Measurements from ENCODE around the gene FGF18.
"Not testable (repeated sequence)": the region's sequence is repeated elsewhere in the genome, so short reads cannot be mapped to it uniquely, and the experiment has no call there.

FGF18 gene

GRCh38 chr5:171400169-171400568 lies 19.3 kb upstream of the FGF18 start:
- DNase-seq (ENCODE audit: low spot score) = no peak

DNA sequence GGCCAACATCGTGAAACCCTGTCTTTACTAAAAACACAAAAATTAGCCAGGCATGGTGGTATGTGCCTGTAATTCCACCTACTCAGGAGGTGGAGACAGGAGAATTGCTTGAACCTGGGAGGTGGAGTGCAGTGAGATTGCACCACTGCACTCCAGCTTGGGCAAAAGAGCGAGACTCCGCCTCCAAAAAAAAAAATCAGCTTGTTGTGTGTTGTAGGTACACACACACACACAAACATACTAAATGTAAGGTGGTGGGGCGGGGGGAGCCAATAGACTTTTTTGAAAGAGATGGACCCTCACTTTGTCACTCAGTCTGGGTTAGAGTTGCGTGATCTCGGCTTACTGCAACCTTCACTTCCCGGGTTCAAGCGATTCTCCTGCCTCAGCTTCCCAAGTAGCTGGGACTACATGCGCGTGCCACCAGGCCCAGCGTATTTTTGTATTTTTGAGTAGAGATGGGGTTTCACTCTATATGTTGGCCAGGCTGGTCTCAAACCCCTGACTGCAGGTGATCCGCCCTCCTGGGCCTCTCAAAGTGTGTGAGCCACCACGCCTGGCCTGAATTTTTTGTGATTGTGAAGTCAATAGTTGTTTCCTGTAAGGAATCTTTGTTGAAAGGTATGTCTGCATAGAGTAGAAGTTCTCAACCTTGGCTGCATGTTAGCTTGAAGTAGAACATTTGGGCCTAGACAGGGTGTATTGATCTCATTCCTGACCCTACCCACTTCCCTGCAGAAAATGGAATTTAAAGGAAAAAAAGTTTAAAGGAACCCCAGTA lies 18.1 kb upstream of the FGF18 start:
- no peak for DNase-seq (ENCODE audit: low spot score)

DNA sequence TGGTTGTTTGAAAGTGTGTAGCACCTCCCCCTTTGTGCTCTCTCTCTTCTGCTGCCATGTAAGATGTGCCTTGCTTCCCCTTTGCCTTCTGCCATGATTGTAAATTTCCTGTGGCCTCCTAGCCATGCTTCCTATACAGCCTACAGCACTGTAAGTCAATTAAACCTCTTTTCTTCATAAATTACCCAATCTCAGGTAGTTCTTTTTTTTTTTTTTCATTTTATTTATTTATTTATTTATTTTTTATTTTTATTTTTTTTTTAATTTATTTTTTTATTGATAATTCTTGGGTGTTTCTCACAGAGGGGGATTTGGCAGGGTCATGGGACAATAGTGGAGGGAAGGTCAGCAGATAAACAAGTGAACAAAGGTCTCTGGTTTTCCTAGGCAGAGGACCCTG lies 16.7 kb upstream of the FGF18 start:
- not testable (repeated sequence) for DNase-seq (ENCODE audit: low spot score)

- DNase-seq (ENCODE audit: low spot score) = no peak
Measured at GRCh38 chr5:171405615-171406014, 13.8 kb upstream of the FGF18 start.

DNA sequence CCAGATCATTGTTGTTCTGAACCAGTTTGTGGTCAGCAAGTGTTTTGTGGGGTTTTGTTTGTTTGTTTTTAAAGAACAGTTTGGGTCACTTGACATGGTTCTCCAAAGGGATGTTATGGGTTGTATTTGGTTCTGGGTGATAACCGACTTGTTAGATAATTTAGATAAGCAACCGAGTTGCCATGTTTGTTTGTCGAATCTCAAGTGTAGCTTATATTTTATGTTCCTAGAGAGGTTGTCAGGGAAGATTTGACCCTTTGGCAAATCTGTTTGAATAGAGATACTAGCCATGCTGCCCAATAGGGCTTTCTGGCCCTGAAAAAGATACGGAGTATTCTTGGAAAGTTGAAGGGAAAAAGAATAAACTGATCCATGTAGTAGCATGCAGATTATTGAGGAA lies 12.2 kb upstream of the FGF18 start:
- DNase-seq (ENCODE audit: low spot score) = no peak

GRCh38 chr5:171409164-171410136 lies 10.0 kb upstream of the FGF18 start:
- no peak for DNase-seq (ENCODE audit: low spot score)

DNA sequence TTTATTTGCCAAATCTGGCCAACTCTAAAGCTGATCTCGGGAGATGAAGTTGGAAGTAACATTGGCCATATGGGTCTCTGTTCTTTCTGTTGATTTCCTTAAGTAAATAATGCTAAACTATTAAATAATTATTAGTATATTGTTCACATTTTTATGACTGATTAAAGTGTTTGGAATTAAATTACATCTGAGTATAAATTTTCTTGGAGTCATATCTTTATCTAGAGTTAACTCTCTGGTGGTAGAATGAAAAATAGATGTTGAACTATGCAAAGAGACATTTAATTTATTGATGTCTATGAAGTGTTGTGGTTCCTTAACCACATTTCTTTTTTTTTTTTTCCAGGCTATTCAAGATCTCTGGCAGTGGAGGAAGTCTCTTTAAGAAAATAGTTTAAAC lies 9.3 kb upstream of the FGF18 start:
- DNase-seq (ENCODE audit: low spot score) = no peak

DNA sequence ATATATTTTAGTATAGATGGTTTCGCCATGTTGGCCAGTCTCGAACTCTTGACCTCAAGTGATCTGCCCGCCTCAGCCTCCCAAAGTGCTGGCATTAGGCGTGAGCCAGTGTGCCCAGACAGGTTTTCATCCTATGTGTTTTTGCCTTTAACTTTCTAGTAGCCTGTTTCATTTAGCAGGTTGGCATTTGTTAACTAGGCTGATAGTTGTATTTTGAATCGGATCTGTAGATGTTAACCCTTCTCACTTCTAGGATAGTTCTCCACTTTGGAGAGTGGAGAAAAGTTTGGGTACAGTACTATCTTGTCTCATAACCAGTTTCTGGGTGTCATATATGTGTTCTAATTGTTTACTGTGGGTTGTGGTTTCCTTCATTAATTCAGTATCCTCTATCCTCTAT lies 7.3 kb upstream of the FGF18 start:
- no peak for DNase-seq (ENCODE audit: low spot score)

DNA sequence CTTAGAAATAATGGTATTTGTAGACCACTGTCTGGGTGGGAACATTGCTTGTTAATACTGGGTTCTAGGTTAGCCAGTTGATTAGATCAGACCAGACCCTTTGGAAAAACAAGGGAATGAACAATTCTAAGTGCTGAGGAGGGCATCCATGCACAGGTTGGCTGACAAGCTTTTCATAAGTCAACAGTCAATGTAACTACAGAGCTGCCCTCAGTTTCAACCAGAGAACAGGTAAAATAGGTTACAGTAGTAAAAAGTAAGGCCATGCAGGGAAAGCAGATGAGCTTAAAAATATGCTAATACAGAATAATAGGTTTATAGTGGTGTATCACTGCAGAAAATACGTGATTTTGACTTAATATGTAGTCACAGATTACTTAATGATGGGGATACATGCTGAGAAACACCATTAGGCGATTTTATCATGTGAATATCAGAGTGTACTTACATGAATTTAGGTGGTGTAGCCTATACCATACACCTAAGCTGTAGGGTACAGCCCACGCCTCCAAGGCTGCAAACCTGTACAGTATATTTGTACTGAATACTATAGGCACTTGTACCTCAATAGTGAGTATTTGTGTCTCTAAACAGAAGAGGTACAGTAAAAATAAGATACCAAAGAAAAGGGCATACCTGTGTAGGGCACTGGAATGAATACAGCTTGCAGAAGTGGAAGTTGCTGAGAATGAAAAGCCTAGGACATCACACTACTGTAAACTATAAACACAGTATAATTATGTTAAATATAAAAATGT lies 6.1 kb upstream of the FGF18 start:
- DNase-seq (ENCODE audit: low spot score) = no peak

DNA sequence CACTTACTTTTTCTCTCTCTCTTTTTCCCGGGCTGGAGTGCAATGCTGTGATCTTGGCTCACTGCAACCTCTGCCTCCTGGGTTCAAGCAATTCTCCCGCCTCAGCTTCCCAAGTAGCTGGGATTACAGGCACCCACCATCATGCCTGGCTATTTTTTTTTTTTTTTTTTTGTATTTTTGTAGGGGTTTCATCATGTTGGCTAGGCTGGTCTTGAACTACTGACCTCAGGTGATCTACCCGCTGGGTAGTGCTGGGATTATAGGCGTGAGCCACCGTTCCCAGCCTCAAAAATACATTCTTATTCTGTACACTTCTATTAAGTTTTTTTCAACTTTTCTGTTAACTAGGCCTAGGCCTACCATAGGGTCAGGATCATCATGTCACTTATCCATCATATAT lies 5.5 kb upstream of the FGF18 start:
- not testable (repeated sequence) for DNase-seq (ENCODE audit: low spot score)

- DNase-seq (ENCODE audit: low spot score) = no peak
Measured at GRCh38 chr5:171415115-171415730, 4.2 kb upstream of the FGF18 start.

GRCh38 chr5:171416160-171417049 lies 3.0 kb upstream of the FGF18 start:
- no peak for DNase-seq (ENCODE audit: low spot score)

DNA sequence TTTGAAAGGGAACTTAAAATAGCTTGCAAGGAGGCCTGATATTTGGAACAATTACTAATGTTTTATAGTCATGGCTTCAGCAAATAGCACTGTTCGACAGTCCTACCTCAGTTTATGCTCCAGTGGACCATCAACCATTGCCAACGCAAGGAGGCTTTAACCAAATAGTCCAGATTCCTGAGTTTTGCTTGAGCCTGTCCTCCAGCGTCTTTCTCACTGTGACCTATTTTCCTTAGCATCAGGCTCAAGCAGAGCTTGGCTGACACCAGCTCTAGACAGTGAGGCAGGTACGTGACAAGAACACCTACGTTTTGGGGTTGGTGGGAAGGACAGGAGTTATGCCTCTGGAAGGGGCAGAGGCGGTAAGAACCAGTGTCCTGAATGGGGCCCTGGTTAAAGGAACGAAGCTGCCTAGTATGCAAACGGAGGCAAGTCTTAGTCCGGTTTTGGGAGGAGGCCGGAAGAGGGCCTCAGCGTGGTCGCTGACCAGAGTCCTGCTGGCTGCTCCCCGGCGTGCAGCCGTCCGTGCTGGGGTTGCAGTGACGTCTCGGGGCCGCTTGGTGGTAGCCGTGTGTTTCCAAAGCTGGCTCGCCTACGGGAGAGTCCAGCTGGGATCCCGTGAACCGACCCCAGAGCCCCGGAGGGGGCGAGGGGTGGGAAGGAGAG lies 998 bp upstream of the FGF18 start:
- DNase-seq (ENCODE audit: low spot score) = peak; percentile 92

GRCh38 chr5:171419688-171420430 lies 412 bp downstream of the FGF18 start:
- peak; percentile 72 for DNase-seq (ENCODE audit: low spot score)

- peak; percentile 89 for DNase-seq (ENCODE audit: low spot score)
Measured at GRCh38 chr5:171420431-171421241, 1.2 kb downstream of the FGF18 start.

DNA sequence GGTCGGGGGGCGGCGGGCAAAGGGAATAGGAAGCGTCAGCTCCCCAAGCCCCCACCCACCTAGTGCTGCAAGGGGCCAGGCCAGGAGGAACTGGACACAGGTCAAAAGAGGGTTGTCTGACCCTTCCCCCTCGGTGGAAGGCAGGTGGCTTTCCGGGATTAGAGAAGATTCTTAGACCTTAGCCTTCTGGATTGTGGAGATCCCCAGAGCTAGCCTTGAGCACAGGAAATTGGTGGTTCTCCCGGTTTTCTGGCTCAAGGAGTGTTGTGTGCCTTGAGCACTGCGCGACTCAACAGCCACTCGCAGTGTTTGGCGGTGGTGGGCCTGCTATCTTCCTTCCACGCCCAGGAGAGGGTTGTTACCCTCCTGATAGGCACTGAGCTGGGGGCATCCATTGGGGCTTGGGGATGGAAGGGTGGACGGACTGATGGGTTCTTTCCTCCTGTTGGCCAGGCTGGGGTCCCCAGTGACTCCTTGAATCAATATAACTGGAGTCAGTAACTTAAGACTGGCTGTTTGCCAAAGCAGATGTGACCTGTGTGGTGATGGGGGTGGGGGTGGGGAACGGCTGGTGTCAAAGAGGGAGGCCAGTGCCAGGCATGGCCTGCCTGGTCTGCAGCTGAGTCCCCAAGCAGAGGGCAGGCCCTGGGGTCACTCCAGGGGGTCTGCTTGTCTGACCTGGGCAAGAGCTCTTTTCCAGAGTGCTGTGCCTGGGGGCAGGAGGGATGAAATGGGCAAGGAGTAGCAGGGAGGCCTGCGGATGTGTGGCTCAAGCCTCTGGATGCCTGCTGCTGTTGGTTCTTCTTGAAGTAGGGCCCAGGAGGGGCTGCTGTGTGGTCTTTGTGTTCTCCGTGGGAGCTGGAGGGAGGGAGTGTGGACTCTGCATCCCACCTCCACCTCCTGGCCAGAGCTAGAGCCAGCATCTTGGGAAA lies 2.1 kb downstream of the FGF18 start:
- DNase-seq (ENCODE audit: low spot score) = peak; percentile 68

- no peak for DNase-seq (ENCODE audit: low spot score)
Measured at GRCh38 chr5:171422495-171422894, 3.0 kb downstream of the FGF18 start.

Data from left forelimb (tissue), 1 donor.